GM23338 (cell line): ENCODE results near the gene PIP.

ENCODE experiments used
- CREB1 ChIP-seq: fragments of 250-450 bp; sonication (Bioruptor Pico); IDR thresholded peaks from 2 replicates; pipeline ENCODE4 v1.5.0; 2020; ENCODE audit warnings: low read depth, mild to moderate bottlenecking, moderate library complexity
- EZH2 ChIP-seq: fragments of 200-600 bp; sonication (generic); IDR thresholded peaks from one replicate; pipeline ENCODE4 v1.8.0; 2017; ENCODE audit warnings: antibody characterized with exemption, mild to moderate bottlenecking, low read depth; ENCODE audit not compliant: unreplicated experiment
- EZH2phosphoT487 ChIP-seq: fragments of 200-600 bp; sonication (generic); IDR thresholded peaks from one replicate; pipeline ENCODE4 v1.8.1; 2018; ENCODE audit warnings: antibody characterized with exemption; ENCODE audit not compliant: unreplicated experiment
- JUNB ChIP-seq: IDR thresholded peaks from one replicate; pipeline ENCODE4 v1.6.1; 2016; ENCODE audit warnings: antibody characterized with exemption; ENCODE audit not compliant: unreplicated experiment
- POLR2AphosphoS5 ChIP-seq: IDR thresholded peaks from 2 replicates; pipeline ENCODE4 v1.6.1; 2016; ENCODE audit warnings: antibody characterized with exemption, low read depth
- ZNF114 ChIP-seq: fragments of 250-450 bp; sonication (Bioruptor Pico); IDR thresholded peaks from 2 replicates; pipeline ENCODE4 v1.5.0; 2020; ENCODE audit warnings: mild to moderate bottlenecking, moderate library complexity
- TF ChIP-seq, protein P1 (sequence below), 2 experiments: fragments of 200-600 bp in 1 of 2; sonication (generic) in 1 of 2; conservative IDR thresholded peaks; 2 replicates each; pipeline versions ENCODE4 v1.5.1 to v1.6.1; 2016 to 2017; ENCODE audit warnings: antibody characterized with exemption in 2 of 2, low read depth in 2 of 2, mild to moderate bottlenecking in 2 of 2, moderate library complexity in 1 of 2
- TF ChIP-seq, protein P2 (sequence below): IDR thresholded peaks from one replicate; pipeline ENCODE4 v1.6.1; 2018; ENCODE audit warnings: antibody characterized with exemption; ENCODE audit not compliant: unreplicated experiment
- TF ChIP-seq, protein P3 (sequence below): IDR thresholded peaks from 2 replicates; pipeline ENCODE4 v1.6.1; 2016; ENCODE audit warnings: antibody characterized with exemption

DNA sequence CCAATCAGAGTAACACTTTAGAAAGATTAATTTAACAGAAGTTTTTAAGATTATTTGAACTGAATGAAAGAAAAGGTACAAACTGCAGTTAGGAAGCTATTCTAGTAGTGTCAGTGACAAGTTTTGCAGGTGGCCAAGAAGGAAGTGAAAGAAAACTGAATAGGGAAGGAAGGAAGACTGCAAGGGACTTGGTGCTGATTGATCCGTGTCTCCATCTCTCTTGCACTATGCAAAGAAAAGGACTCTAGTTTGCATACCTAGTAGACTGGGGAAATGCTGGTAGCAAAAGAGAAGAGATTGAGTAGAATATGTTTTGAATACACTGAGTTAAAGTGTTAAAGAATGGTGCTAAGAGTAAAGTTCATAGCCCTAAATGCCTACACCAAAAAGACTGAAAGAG lies 46.8 kb upstream of the PIP start:
- no peak for TF ChIP-seq EZH2
- no peak for TF ChIP-seq CREB1 (CRISPR knock-in tag)
- TF ChIP-seq, protein P1, sequence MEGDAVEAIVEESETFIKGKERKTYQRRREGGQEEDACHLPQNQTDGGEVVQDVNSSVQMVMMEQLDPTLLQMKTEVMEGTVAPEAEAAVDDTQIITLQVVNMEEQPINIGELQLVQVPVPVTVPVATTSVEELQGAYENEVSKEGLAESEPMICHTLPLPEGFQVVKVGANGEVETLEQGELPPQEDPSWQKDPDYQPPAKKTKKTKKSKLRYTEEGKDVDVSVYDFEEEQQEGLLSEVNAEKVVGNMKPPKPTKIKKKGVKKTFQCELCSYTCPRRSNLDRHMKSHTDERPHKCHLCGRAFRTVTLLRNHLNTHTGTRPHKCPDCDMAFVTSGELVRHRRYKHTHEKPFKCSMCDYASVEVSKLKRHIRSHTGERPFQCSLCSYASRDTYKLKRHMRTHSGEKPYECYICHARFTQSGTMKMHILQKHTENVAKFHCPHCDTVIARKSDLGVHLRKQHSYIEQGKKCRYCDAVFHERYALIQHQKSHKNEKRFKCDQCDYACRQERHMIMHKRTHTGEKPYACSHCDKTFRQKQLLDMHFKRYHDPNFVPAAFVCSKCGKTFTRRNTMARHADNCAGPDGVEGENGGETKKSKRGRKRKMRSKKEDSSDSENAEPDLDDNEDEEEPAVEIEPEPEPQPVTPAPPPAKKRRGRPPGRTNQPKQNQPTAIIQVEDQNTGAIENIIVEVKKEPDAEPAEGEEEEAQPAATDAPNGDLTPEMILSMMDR (conservative IDR thresholded peaks at IDR 0.05; ENCODE audit: low read depth in 2 of 2): no peak
- TF ChIP-seq POLR2AphosphoS5: no peak
- TF ChIP-seq, protein P2, sequence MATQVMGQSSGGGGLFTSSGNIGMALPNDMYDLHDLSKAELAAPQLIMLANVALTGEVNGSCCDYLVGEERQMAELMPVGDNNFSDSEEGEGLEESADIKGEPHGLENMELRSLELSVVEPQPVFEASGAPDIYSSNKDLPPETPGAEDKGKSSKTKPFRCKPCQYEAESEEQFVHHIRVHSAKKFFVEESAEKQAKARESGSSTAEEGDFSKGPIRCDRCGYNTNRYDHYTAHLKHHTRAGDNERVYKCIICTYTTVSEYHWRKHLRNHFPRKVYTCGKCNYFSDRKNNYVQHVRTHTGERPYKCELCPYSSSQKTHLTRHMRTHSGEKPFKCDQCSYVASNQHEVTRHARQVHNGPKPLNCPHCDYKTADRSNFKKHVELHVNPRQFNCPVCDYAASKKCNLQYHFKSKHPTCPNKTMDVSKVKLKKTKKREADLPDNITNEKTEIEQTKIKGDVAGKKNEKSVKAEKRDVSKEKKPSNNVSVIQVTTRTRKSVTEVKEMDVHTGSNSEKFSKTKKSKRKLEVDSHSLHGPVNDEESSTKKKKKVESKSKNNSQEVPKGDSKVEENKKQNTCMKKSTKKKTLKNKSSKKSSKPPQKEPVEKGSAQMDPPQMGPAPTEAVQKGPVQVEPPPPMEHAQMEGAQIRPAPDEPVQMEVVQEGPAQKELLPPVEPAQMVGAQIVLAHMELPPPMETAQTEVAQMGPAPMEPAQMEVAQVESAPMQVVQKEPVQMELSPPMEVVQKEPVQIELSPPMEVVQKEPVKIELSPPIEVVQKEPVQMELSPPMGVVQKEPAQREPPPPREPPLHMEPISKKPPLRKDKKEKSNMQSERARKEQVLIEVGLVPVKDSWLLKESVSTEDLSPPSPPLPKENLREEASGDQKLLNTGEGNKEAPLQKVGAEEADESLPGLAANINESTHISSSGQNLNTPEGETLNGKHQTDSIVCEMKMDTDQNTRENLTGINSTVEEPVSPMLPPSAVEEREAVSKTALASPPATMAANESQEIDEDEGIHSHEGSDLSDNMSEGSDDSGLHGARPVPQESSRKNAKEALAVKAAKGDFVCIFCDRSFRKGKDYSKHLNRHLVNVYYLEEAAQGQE: no peak
- no peak for TF ChIP-seq EZH2phosphoT487
- TF ChIP-seq ZNF114 (CRISPR knock-in tag): no peak
- no peak for TF ChIP-seq JUNB
- TF ChIP-seq, protein P3, sequence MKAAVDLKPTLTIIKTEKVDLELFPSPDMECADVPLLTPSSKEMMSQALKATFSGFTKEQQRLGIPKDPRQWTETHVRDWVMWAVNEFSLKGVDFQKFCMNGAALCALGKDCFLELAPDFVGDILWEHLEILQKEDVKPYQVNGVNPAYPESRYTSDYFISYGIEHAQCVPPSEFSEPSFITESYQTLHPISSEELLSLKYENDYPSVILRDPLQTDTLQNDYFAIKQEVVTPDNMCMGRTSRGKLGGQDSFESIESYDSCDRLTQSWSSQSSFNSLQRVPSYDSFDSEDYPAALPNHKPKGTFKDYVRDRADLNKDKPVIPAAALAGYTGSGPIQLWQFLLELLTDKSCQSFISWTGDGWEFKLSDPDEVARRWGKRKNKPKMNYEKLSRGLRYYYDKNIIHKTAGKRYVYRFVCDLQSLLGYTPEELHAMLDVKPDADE: no peak
